ENCODE data around the gene OR5AN1.

- no peak for TF ChIP-seq CTCF (conservative IDR thresholded peaks at IDR 0.05; ENCODE audit: low read depth in 2 of 2)
- no peak for TF ChIP-seq POLR2AphosphoS5 (IDR thresholded peaks at IDR 0.05; ENCODE audit: low read depth)
- no peak for TF ChIP-seq EZH2 (IDR thresholded peaks at IDR 0.05; ENCODE audit: low read depth, unreplicated experiment)
- no peak for TF ChIP-seq NANOG (IDR thresholded peaks at IDR 0.05; ENCODE audit: borderline replicate concordance)
- no peak for TF ChIP-seq ETS1 (IDR thresholded peaks at IDR 0.05)
Measured at GRCh38 chr11:59400461-59401261, 42.0 kb downstream of the OR5AN1 start.
